Osteoblast (primary cell): Measurements from ENCODE around the gene KAZN. TPM values are rescaled to one million over a fixed set of nuclear protein-coding genes. Genes with fewer than 3 reads are reported as not detected.

ENCODE experiments used
- DNase-seq: peaks from one replicate; pipeline ENCODE4 v3.0.0; 2011; ENCODE audit warnings: low spot score, mixed read lengths; ENCODE audit not compliant: insufficient read length; ENCODE audit errors: missing footprints
- H2AFZ ChIP-seq: 2 replicates; pipeline ENCODE4 v1.6.0; 2011; ENCODE audit warnings: mild to moderate bottlenecking, low read length
- H3K27ac ChIP-seq: 2 replicates; pipeline ENCODE4 v1.5.1; 2011; ENCODE audit warnings: mild to moderate bottlenecking, low read depth, low read length, moderate library complexity
- H3K27me3 ChIP-seq: 2 replicates; pipeline ENCODE4 v1.6.0; 2012; ENCODE audit warnings: mild to moderate bottlenecking, control low read depth, inconsistent platforms, low read length, moderate library complexity; ENCODE audit not compliant: insufficient read depth
- H3K36me3 ChIP-seq: 2 replicates; pipeline ENCODE4 v1.5.1; 2011; ENCODE audit warnings: mild to moderate bottlenecking, low read length, control low read depth, moderate library complexity; ENCODE audit not compliant: insufficient read depth
- H3K4me1 ChIP-seq: 2 replicates; pipeline ENCODE4 v1.5.1; 2011; ENCODE audit warnings: mild to moderate bottlenecking, low read length, control low read depth, moderate library complexity; ENCODE audit not compliant: insufficient read depth
- H3K4me2 ChIP-seq: 2 replicates; pipeline ENCODE4 v1.6.0; 2011; ENCODE audit warnings: mild to moderate bottlenecking, low read length; ENCODE audit not compliant: insufficient read depth
- H3K4me3 ChIP-seq: fragments of 200-600 bp; sonication (generic); 3 replicates; pipeline ENCODE4 v1.5.1; 2012; ENCODE audit warnings: mild to moderate bottlenecking, low read length, inconsistent platforms; ENCODE audit not compliant: insufficient read depth
- H3K79me2 ChIP-seq: 2 replicates; pipeline ENCODE4 v1.6.0; 2012; ENCODE audit warnings: mild to moderate bottlenecking, low read length, control low read depth, inconsistent platforms; ENCODE audit not compliant: insufficient read depth
- H3K9me3 ChIP-seq: 2 replicates; pipeline ENCODE4 v1.5.1; 2011; ENCODE audit warnings: low read depth, low read length, control low read depth
- H4K20me1 ChIP-seq: 2 replicates; pipeline ENCODE4 v1.6.0; 2012; ENCODE audit warnings: mild to moderate bottlenecking, low read length, control low read depth; ENCODE audit not compliant: insufficient read depth
- CTCF ChIP-seq: IDR thresholded peaks from 2 replicates; pipeline ENCODE4 v1.5.1; 2011; ENCODE audit warnings: mild to moderate bottlenecking, low read depth, low read length, moderate library complexity; ENCODE audit errors: extremely low read depth
- total RNA-seq: library from RNA; depleted of rRNA; stranded (reverse); fragments of >200 nt; gene quantifications from 2 replicates; pipeline ENCODE4 v1.2.3, GENCODE V29; 2012

Gene KAZN
- total RNA-seq, 1 donor: 9.0 TPM

DNA sequence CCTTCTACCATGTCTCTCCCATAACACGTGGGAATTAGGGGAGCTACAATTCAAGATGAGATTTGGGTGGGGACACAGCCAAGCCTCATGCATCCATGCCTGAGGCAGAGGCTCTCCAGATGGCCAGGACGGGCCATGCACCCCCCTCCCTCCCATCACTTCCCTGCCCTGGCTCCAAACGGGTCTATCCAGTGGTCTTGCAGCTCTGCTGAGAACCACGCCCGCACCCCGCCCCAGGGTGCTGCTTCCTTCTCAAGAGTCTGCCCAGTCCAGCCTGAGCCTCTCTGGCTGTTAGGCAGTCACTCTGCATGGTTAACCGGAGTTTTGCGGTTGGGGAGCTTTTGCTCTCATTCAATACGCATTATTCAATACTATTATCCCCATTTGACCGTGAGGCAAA lies 423.6 kb downstream of the KAZN start:
- no peak overlapping the region for H2AFZ ChIP-seq
- H3K4me2 ChIP-seq: no peak overlapping the region
- H3K4me3 ChIP-seq: no peak overlapping the region
- no peak overlapping the region for H3K27ac ChIP-seq
- no peaks in the 10 kb centered on the region for H3K36me3 ChIP-seq
- DNase-seq: no peak
- H4K20me1 ChIP-seq: peaks cover 3% of the 10 kb centered on the region
- H3K4me1 ChIP-seq: no peaks in the 10 kb centered on the region
- no peaks in the 10 kb centered on the region for H3K27me3 ChIP-seq
- TF ChIP-seq CTCF: no peak
- no peaks in the 10 kb centered on the region for H3K79me2 ChIP-seq
- H3K9me3 ChIP-seq: no peaks in the 10 kb centered on the region

GRCh38 chr1:15023205-15023604 lies 424.7 kb downstream of the KAZN start:
- no peaks in the 10 kb centered on the region for H3K36me3 ChIP-seq

GRCh38 chr1:15023976-15024375 lies 425.5 kb downstream of the KAZN start:
- no peaks in the 10 kb centered on the region for H3K9me3 ChIP-seq
- H3K27me3 ChIP-seq: no peaks in the 10 kb centered on the region
- H3K79me2 ChIP-seq: no peaks in the 10 kb centered on the region
- H4K20me1 ChIP-seq: peaks cover 9% of the 10 kb centered on the region
- H3K36me3 ChIP-seq: no peaks in the 10 kb centered on the region
- no peak overlapping the region for H2AFZ ChIP-seq
- DNase-seq: no peak
- no peak overlapping the region for H3K4me3 ChIP-seq
- H3K4me2 ChIP-seq: no peak overlapping the region
- TF ChIP-seq CTCF: no peak
- H3K4me1 ChIP-seq: peaks cover 15% of the 10 kb centered on the region
- no peak overlapping the region for H3K27ac ChIP-seq

More at GRCh38 chr1:15023205-15023604, 424.7 kb downstream of the KAZN start:
- Histone ChIP-seq H3K27me3 (no peaks in the 10 kb centered on the region), H3K27ac (no peak overlapping the region), H3K4me1 (peaks cover 7% of the 10 kb centered on the region), H2AFZ (no peak overlapping the region), H3K4me3 (no peak overlapping the region), H3K79me2 (no peaks in the 10 kb centered on the region), H3K9me3 (no peaks in the 10 kb centered on the region), H4K20me1 (peaks cover 3% of the 10 kb centered on the region), H3K4me2 (no peak overlapping the region)
- TF ChIP-seq CTCF: no peak
- no peak for DNase-seq

GRCh38 chr1:15026117-15026489 lies 427.6 kb downstream of the KAZN start:
- H3K9me3 ChIP-seq: no peaks in the 10 kb centered on the region
- H3K79me2 ChIP-seq: peaks cover 6% of the 10 kb centered on the region
- peaks cover 15% of the 10 kb centered on the region for H3K4me1 ChIP-seq
- H2AFZ ChIP-seq: no peak overlapping the region
- H3K36me3 ChIP-seq: no peaks in the 10 kb centered on the region
- no peak overlapping the region for H3K27ac ChIP-seq
- peaks cover 12% of the 10 kb centered on the region for H4K20me1 ChIP-seq
- TF ChIP-seq CTCF: no peak
- no peak overlapping the region for H3K4me2 ChIP-seq
- no peak overlapping the region for H3K4me3 ChIP-seq
- DNase-seq: no peak
- no peaks in the 10 kb centered on the region for H3K27me3 ChIP-seq
